Activated T-helper 9 cell treated with anti-CD3 and anti-CD28 coated beads, Interleukin-2, amount 50 U/mL, for 16 hours (primary cell): ENCODE results near the gene AP1AR.
"Not testable (repeated sequence)": the region's sequence is repeated elsewhere in the genome, so short reads cannot be mapped to it uniquely, and the experiment has no call there.

Experiments
- DNase-seq: peaks from one replicate; pipeline ENCODE4 v3.0.0-alpha.2; 2020; ENCODE audit warnings: low read depth

Gene AP1AR

GRCh38 chr4:112279025-112279881, 47.7 kb downstream of the AP1AR start:
- DNase-seq = no peak

DNA sequence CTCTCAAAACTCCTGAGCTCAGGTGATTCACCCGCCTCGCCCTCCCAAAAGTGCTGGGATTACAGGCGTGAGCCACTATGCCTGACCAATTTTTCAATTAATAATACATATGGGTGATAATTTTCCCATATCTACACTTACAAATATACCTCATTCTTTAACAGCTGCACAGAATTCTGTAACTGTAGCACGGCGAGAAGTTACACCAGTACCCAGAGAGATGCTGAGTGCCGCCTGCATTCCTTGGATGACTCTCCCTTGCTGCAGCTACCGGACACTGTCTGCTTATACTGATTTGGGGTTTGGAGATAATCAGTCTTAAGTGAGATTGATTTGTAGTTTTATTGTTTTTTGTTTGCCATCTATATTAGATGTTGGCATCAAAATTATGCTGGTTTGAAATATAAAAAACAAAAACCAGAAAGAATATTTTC, 48.3 kb downstream of the AP1AR start:
- DNase-seq = no peak

- DNase-seq = no peak
Measured at GRCh38 chr4:112280386-112281056, 48.9 kb downstream of the AP1AR start.

DNA sequence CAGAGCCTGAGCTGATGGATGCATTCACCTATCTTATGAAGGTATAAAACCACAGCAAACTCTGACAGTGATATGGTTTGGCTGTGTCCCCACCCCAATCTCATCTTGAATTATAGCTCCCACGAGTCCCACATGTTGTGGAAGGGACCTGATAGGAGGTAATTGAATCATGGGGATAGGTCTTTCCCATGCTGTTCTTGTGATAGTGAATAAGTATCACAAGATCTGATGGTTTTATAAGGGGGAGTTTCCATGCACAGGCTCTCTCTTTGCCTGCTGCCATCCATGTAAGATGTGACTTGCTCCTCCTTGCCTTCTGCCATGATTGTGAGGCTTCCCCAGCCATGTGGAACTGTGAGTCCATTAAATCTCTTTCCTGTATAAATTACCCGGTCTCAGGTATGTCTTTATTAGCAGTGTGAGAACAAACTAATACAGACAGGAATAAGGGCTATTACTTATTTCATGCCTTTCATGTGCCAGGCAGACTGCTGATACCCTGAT, 50.4 kb downstream of the AP1AR start:
- not testable (repeated sequence) for DNase-seq

DNA sequence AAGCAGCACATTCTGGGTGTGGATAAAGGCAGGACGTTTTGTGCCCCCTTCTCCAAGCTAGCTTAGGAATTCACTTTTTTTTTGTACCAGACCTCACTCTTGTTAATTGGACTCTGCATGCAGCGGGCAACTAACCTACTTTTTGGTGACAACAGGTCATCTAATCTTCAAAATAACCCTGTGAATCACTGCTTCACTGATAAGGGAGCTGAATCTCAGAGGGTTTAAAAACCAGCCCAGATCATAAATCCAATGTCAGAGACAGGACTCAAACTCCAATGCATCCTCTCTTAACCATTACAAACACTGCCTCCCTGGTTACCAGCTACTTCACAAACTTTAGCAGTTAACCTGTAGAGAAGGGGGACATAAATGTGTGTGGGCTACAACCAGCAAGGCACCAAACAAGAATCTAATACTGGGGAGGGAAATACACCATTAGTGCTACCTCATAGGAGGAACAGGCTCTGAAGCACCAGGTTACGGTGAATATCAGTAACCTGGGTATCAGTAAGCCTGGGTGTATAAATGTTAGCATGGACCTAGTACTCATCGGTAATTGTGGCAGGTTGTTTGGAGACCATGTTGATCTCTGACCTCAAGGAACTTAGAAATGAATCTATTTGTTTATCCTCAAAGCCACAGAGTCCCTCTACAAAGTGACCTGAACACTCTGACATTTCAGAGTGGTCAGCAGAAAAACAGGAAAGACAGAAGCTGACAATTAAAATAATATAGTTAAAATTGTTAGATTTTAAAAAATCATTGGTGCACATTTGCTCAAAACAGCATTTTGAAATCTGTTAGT, 51.5 kb downstream of the AP1AR start:
- DNase-seq = no peak

GRCh38 chr4:112284166-112284565, 52.6 kb downstream of the AP1AR start:
- no peak for DNase-seq

GRCh38 chr4:112284662-112285411, 53.2 kb downstream of the AP1AR start:
- DNase-seq = no peak

GRCh38 chr4:112287258-112287989, 55.8 kb downstream of the AP1AR start:
- no peak for DNase-seq

- no peak for DNase-seq
Measured at GRCh38 chr4:112288455-112288854, 56.9 kb downstream of the AP1AR start.

DNA sequence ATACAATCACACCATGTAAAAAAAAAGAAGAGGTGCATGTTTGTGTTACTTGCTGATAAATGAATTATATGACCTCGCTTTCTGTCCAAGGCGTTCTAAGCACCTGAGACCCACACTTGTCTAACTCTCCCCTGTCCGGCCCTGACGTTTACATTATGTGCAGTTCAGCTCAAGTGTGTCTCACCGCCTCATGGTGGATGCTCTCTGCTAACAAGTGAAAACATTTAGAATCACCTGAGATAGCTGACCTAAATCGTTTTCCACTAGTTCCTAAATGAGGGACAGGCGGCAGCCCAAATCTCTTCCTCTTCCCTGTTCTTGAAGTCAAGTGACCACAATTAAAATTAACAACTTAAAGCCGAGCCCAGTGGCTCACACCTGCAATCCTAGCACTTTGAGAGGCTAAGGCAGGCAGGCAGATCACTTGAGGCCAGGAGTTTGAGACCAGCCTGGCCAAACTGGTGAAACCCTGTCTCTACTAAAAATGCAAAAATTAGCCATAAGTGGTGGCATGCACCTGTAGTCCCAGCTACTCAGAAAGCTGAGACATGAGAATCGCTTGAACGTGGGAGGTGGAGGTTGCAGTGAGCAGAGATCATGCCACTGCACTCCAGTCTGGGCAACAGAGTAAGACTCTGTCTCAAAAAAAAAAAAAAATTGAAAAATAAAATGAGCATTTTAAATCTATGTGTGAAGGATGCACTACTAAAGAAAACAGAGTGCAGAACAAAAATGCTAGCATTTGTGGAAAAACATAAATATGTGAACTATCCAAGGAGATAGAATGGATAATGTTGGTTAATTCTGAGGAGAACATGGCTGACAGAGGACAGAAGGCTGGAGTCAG, 58.0 kb downstream of the AP1AR start:
- DNase-seq = no peak

GRCh38 chr4:112290341-112290740, 58.8 kb downstream of the AP1AR start:
- no peak for DNase-seq

GRCh38 chr4:112296949-112297880, 65.6 kb downstream of the AP1AR start, which contains the start of gene ALPK1:
TSS of gene ALPK1 (plus strand) at chr4:112297369.
- DNase-seq = no peak

DNA sequence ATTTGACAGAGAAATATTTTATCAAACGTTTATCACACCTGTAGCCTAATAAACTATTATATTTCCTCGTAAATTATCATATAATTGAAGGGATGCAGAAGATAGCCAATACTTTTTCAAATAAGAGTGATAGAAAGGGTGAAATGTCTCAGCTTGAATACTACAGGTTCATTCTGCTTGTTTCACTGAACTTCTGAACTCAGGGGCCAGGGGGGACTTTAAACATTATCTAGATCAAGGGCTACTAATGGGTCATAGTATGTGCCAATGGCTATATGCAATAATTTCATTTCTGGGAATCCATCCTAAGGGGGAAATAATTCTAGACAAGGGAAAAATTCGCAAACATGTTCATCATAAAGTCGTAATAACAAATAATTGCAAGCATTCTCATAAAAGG, 68.1 kb downstream of the AP1AR start:
- no peak for DNase-seq

DNA sequence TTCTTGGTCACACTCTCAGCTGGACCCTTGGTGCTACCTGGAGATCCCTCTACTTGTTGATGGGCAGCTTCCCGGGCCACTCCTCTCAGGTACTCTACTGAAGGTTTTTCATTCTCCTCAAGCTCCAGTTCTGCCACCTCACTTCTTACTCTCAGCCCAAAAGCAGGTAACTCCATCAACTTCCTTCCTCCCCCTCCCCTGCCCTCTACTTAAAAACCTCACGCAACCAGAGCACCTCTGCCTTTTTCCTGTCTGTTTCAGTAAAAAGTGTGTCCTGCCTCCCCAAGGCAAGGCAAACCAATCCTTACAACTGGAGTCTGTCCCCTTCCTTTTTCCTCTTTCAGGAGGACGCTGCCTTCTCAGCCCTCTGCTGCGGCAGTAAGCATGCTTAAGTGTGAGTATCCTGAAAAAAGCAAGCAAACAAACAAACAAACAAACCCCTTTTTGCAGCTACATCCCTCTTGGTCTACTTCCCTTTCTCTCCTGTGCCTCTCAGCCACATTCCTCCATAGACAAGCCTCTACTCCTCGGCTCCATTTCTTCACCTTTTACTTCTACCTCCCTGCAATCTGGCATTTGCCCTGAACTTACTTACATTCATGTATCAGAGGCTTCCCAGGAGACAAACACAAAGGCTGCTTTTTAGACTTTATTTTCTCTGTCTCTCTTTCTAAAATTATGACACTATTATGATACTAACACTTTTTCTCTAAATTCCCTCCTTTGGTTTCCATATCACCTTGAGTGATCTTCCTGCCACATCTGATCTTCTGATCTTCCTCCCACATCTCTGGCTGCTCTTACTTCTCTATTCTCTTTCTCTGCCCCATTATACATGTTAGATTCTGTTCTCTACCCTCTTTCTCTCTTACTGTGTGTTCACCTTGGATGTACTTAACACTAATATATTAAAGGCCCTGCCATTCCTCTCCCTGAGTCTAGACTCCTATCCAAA, 71.0 kb downstream of the AP1AR start:
- DNase-seq = no peak

DNA sequence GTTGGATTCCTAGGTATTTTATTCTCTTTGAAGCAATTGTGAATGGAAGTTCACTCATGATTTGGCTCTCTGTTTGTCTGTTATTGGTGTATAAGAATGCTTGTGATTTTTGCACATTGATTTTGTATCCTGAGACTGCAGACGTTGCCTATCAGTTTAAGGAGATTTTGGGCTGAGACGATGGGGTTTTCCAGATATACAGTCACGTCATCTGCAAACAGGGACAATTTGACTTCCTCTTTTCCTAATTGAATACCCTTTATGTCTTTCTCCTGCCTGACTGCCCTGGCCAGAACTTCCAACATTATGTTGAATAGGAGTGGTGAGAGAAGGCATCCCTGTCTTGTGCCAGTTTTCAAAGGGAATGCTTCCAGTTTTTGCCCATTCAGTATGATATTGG, 73.9 kb downstream of the AP1AR start:
- not testable (repeated sequence) for DNase-seq

- not testable (repeated sequence) for DNase-seq
Measured at GRCh38 chr4:112309263-112309791, 77.7 kb downstream of the AP1AR start.

DNA sequence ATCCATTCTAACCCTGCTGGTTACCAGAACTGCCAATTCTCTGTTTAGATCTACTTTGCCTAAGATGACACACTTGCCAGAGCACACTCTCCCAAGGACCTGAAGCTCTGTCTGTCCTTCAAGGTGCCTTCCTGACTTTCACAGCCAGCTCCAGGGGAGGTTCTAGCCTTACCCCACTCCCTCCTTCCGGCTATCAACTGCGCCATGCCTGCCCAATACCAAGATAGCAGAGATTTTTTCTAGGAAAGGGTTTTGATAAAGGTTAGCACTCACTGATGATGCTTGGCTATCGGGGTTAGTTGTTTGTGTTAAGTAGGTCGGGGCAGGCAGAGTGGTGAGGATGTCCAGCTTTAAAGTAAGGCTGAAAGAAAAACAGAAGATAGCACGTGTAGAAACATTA, 79.9 kb downstream of the AP1AR start:
- DNase-seq = no peak
